Hematopoietic multipotent progenitor cell treated with erythropoietin and hydrocortisone succinate and interleukin-3 and kit ligand, for 15 days (in vitro differentiated cells): ENCODE results near the gene BICD2.

Source experiments
- DNase-seq: peaks from one replicate; pipeline ENCODE4 v3.0.0-alpha.2; 2015; ENCODE audit warnings: low spot score

The BICD2 gene

DNA sequence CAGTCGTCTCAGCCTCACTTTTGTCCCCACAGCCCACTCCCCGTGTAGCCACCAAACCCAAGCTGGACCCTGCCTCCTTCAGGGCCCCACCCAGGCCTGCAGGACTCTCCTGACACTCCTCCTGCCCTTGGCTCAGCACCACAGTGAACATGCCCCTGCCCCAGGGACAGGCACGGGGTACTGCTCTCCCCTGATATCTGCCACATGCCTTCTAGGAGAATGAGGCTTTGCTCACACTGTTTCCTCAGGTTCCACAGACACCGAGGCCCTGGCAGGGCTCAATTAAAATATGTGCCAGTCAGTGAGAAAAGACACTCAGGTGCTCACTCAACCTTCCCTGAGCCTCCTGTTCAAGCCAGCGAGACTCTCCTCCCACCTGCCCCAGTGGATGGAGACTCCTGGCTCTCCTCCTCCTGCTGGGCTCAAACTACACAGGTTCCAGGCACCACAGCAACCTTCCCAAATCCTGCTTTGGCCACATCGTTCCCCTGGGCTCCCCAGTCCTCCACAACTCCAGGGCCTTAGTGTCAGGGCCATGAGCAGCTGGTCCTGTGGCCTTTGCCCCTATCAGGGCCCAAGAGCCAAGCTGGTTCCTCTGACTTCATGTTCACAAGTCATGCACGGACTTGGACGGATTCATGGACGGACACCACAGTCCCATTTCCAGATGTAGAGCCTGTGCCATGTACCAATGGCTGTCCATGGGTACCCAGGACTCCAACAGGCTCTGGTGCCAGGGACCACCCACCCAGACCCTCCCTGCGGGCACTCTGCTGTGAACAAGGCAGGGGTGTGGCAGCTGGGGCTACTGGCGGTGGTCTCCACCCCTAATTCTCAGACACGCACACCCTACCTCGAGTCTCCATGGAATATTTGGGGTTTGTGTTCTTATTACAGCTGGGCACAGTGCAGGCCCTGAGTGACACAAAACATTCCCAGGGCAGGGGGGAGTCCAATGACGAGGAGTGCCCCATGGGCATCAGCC lies 36.6 kb downstream of the BICD2 start:
- no peak for DNase-seq

DNA sequence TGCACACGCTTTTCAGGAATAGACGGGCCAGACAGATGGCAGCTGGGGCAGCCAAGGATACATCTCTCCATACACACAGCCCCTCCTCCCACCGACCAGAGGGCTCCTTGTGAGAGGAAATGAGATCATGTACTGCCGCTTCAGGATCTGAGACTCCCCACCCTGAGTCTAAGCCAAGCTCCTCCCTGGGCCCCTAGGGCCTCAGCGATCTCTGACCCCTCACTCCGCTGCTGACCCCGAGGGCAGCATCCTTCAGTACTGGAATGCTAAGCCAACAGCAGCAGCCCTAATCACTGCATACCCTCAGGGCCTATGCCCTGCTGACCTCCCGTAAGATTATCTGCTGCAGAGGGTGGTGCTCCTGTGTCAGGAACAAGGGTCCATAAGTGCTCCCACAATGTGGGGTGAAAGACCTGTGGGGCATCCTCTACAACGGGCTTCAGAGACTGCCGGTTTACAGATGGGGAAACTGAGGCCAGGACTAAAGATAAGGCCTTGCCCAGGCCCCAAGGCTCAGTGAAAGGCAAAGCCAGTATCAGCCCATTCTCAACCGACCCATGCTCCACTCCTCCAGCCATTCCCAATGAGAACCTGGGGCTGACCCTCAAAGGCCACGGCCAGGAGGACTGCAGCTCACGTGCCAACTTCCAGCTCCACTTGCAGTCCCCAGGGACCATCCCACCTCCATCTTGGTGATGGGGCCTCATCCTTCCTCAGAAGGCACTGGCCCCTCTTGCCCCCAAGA lies 37.5 kb downstream of the BICD2 start:
- no peak for DNase-seq

DNA sequence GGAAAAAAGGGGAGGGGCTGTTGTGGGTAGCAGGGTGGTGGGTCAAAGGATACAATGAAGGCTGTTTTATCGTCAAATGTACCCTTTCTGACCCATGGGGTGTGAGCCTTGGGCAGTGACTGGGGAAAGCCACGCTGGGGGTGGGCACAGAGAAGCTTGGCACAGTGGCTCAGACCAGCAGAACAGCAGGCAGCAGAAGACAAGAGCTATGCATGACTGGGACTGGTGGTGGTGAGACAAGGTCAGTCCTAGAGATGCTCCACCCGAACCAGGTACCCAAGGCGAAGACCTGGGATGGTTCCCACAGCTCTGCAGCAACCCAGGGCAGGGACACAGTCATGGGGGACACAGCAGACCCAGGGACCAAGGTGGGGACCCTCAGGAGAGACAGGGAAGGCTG lies 38.3 kb downstream of the BICD2 start:
- DNase-seq = no peak

DNA sequence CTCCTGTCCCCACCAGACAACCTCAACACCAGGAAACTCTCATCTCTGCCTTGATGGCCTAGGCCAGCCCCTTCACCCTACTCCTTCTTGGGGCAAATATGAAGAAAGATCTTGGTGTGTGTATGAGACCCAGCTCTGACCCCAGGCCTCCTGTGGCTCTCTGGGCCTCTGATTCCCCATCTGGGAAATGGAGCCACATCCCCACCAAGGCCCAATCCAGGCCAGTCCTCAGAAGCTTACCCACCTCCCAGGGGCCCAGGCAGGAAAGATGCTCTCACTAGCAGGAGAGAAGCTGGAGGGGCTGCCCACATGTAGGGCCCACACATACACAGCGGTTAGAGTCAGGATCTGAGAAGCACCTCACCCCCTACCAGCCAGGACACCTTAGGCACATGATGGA lies 38.9 kb downstream of the BICD2 start:
- no peak for DNase-seq

DNA sequence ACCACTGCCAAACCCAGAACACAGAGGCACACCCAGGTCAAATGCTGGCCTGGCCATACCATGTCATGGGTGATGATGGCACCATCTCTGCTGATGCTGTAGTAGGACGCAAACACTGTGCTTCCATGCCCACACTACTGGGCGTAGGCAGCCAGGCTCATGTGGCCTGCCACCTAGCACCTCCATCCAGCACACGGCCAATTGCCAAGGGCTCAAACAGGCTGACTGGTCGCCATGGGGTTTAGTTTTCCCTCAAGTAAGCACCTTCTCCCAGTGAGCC lies 39.4 kb downstream of the BICD2 start:
- no peak for DNase-seq

DNA sequence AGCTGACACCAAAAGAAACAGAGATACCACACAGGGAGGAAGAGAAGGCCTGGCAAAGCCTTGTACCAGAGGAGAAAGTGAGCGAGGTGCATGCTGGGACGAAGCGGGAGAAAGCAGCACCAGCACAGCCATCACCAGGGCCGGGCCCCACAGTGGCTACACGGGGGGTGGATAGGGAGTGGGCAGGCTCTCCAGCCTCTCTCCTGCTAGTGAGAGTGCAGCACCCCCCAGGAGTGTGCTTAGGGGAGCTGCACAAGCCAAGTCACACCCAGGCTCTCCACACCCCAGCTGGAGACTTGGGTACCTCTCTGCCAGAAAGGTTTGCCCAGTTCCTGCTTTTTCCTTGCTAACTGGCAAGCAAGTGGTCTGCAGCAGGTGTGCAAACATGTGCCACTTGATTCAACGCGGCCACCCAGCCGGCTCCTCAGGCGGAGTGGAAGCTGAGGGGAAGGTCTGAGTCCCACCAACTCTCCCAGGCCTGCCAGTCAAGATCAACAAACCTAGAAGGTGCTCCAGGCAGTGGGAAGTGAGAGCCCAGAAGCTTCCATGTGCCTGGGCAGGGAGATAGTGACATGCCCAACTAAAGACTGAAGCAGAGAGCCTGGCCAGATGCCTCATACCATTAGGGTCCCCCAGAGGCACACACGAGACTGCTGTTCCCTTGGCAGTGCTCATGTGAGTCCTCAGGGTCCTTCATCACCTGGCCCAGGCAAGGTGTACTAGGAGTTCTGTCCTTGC lies 39.9 kb downstream of the BICD2 start:
- no peak for DNase-seq

DNA sequence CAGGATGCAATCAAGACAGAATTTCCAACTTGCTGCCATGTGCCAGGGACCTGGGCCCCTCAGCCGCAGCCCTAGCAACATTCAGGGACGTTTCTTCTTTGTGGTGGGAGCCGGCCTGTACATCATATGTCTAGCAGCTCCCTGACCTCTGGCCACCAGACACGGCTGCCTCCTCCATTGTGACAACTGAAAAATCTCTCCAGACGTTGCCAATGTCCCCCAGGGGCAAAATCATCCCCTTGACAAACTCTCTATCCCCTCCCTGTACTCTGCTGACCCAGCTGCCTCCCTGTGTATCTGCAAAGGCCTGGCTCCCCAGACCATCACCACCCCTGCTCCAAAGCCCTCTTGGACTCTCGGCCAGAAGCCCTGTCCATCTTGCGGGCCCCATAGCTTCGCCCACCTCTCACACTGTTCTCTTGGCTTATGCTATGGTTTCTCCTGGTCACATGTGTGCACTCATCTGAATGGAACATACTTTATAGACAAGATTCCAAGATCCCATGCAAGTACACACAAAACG lies 40.8 kb downstream of the BICD2 start:
- no peak for DNase-seq

DNA sequence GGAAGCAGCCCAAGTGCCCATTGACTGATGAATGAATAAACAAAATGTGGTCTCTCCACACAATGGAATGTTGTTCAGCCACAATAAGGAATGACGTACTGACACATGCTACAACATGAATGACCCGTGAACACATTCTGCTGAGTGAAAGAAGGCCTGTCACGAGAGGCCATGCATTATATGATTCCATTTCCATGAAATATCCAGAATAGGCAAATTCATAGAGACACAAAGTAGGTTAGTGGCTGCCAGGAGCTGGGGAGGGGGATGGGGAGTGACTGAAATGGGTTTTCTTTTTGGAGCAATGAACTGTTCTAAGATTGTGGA lies 41.4 kb downstream of the BICD2 start:
- no peak for DNase-seq

DNA sequence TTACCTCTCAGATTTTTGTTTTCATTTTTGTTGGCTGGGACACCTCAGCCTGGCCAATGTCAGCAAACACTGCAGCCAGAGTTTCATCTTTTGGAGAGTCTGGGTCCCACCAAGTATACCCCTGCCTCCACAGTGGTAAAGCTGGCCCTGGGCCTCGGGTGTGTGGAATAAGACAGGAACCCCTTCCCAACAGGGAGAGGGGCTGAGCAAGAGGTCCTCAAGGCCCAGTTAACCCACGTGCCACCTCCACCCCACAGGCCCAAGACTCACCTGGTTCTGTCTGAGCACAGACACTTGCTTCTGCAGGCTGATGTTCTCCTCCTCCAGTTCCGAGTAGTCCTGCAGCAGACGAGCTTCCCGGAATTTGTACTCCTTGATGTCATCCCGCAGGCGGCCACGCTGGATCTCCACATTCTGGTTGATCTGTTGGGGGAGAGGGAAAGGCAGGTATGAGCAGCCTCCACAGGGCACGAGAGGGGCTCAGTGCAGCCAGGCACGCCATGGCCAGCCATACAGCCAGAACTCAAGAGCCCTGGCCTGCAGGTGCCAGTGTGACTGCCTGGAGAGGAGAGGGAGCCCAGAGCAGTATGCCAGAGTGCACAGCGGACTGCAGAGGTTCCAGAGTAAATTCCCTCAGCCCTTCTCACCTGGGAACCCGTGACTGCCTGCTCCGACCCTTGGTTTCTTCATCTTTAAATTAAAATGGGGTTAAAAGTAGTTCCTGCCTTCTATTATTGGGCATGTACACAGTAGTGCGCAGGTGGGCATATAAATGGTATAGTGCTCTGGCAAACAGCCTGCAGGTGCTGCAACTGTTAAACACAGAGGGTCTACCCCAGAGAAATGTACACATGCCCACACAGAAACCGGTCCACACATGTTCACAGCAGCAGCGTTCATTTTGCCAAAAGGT lies 42.0 kb downstream of the BICD2 start:
- DNase-seq = no peak

DNA sequence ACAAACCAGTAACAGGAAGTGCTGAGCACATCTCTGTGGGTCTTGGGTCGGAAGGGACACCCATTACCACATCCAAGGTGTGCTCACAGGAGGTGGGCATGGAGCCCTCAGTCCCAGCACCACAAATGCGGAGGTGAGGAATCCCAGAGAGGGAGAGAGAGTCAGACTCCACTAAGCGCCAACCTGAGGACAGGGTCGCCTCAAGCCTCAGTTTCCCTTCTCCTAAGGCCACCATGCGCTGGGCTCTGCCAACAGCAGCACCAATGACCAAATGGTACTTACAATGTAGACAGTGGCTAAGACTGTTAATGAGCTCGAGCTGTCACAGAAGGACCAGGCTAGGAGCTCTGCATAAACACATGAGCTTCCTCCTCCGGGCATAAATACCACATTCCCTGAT lies 43.1 kb downstream of the BICD2 start:
- DNase-seq = no peak

DNA sequence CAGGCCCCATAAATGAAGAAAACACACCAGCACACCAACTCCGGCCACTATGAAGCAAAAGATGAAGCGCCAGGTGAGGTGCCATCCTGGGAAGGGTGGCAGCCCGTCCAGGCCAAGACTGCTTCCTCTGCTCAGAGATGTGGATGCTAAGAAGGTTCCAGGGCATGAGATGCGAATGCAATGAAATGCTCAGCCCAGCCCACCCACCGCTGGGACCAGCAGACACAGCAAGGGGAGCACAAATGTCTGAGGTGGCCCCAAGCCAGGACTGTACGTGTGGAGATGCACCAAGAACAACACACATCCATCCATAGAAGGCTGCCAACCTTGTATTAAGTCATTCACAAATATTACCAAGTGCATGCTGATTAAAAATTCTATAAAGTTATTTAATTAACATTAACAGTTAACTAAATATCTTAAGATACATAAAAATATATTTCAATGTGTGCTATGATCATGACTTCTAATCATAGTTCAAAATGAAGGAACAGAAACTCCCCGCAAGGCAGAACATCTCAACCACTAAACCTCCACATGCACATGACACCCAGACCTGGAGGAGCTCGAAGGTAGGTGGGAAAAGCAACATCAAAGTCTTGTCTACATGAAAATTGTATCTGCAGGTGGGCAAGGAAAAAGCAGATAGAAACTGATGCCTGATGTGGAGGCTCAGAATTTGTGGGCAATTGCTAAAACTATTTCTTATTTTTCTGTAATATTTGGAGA lies 43.7 kb downstream of the BICD2 start:
- DNase-seq = no peak

DNA sequence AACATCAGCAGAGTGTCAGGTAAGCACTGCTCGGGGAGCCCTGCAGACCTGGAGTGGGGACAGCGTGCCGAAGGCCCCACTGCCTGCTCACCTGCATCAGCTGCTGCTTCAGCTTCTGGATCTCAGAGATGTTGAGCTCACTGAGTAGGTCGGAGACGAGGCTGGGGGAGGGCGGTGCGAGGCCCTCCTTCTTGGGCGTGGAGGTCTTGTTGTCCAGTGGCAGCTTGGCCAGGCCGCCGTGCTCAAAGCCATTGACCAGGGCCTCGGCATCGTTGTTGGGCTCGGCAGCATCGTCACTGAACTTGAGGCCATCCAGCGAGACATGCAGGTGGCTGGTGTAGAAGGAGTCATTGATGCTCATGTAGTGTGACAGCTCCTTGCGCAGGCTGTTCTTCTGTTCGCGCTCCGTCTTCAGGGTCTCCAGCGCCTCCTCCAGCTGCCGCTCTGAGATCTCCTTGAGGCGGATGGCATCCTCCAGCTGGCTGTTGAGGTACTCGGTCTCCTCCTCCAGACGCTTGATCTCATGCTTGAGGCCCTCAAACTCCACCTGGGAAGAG lies 44.3 kb downstream of the BICD2 start:
- DNase-seq = no peak

DNA sequence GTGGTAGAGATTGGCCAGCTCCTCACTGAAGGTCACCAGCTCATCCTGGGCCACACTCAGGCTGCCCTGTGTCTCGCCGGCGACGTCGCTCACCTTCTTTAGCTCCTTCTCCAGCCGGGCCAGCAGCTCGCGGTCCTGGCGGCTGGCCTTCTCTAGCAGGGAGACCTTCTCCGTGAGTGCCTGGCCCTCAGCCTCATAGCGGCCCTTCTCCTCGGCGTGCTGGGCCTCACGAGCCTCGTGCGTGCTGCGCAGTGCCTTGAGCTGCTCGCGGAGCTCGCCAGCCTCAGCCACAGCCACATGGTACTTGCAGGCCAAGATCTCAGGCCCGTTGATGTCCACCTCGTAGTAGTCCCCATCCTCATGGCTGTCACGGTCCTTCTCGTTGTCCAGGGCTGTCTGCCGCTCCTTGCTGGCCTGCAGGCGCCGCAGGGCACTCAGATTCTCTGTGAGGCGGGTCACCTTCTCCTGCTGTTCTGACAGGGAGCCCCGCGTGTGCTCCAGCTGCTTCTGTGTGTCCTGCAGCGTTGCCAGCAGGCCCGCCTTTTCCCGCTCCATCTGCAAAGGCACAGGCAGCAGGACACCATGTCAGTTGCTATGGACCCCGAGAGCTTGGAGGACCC lies 45.5 kb downstream of the BICD2 start:
- DNase-seq = no peak

DNA sequence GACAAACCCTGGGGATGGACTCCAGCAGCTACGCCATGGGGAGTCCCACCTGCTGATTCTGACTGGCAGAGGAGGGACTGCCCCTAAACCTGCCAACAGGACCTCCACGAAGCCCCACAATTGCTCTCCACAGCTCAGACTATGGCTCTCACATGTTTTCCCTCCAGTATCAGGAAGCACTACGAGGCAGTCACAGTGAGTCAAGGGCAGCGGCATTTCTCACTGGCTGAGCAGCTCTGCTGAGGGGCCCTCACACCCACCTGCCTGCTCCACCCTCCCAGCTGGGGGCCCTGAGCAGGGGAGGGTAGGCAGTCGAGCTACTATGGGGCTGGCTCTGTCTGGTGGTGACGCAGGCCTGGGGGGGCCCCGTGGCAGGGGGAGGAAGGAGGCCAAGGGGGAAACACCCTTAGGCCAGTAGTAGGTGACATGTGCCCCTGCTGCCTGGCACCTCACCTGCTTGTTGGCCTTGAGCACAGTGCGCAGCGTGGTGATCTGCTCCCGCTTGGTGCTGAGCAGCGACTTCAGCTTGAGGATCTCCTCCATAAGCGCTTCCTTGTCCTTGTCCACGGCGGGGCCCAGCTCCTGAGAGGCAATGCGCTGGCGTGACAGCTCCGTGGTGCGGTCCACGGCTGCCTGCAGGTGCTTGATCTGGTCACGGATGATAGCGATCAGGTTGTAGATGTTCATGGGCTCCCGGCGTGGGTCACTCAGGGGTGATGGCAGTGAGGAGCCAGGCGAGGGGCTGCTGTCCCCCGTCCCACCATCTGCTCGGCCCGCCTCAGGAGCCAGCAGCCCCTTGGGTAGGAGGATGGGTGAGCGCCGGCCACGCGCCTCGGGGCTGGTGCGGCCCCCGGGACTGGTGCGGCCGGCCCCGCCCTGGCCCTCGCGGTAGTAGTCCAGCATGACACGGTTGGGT lies 46.3 kb downstream of the BICD2 start:
- no peak for DNase-seq

DNA sequence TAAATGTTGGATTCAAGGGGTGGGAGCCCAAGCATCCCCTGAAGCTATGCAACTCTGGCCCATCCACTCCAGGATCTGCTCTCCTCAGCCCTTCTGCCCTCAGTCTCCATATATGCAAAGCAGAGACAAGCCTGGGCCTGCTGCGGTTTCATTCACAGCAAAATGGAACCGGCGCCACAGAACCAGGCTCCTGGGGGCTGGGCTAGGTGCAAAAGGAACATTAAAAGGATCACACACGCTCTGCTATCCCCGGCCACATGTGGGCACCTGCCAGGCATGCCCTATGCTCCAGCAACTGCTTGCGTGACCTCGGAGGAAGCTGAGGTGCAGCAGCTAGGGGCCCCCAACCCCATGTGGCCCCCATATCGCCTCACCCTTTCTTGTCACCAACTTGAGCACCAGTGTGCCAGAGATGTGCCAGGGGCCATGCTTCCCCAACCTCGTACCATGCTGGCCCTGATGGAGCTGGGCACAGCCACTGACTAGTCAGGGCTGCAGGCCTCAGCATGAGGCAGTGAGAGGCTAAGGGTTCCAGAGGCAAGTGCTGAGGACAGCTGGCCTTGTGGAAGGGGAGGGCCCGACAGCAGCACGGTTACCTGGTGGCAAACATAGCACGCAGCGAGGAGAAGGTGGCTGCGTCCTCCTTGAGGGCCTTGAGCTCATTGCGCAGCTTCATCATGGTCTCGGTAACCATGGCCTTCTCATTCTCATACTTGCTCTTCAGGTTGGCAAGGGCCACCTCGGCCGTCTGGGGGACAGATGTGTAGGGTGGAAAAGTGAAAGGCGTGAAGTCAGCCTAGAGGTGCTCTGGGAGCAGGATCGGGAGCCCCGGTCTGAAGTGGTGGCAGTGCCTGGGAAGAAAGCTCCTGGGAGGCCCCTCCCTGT lies 47.2 kb downstream of the BICD2 start:
- DNase-seq = no peak

DNA sequence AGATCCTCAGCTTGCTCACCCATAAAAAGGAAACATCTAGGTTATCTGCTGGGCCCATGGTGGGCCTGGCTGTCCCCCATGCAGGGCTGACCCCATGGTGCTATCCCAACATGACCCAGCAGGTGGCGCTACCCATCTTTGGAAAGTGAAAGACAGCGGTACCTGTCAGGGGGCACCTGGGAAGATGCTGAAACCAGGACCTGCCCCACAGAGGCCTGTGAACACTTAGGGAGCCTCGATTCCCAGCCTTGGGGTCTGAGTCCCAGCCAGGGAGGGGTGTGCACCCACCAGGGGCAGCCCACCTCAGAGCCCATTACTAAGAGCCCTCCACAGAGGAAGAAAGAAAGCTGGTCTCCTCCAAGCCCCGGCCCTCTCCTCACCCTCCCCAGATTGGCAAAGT lies 48.1 kb downstream of the BICD2 start:
- DNase-seq = peak; percentile 72

DNA sequence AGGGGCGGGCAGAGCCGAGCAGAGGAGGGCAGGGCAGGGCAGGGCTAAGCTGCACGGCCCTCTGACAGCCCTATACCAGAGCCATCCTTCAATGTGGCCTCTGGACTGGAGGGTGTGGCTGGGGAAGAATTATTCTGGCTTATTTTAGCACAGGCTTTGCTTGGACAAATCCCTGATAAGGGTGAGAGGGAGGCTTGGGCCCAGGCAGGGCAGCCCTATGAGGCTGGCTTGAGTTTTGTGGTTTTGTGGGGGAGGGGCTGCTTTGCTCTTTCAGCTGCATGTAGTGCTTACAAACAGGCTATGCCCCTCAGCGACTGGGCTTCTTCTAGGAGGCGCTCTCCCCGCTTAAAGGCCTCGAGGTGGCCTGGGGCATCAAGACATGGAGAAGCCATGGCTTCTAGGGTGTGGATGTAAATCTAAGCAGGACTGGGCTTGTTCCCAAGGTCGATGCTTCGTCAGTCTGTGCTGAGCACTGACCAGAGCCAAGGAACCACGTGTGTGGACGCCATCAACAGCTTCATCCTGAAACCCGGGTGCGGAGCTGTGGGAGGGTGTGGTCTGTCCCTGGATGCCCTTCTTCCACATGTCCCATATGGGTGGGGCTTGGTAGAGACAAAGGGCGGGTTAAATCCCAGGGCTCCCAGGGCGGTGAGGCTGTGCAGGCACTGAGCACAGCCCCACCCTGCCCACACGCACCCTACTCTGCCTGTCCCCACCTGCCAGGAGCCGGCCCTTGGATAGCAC lies 49.0 kb downstream of the BICD2 start:
- DNase-seq = no peak
